Sigmoid colon (tissue), 7 donors: Measurements from ENCODE around the gene HEXB. TPM values are rescaled to one million over a fixed set of nuclear protein-coding genes. Genes with fewer than 3 reads are reported as not detected.
"Not testable (repeated sequence)": the region's sequence is repeated elsewhere in the genome, so short reads cannot be mapped to it uniquely, and the experiment has no call there.

Experiments used
- DNase-seq: peaks from one replicate; pipeline ENCODE4 v3.0.0-alpha.2; 2019
- H3K27ac ChIP-seq, 4 donors: fragments of 200-600 bp; sonication (generic); one replicate each; pipeline ENCODE4 v1.5.1; 2016 to 2019; ENCODE audit warnings: mild to moderate bottlenecking in 1 of 4
- H3K27me3 ChIP-seq, 3 donors: fragments of 200-600 bp; sonication (generic); one replicate each; pipeline ENCODE4 v1.5.1; 2019; ENCODE audit warnings: mild to moderate bottlenecking in 1 of 3
- H3K36me3 ChIP-seq, 4 donors: fragments of 200-600 bp; sonication (generic); one replicate each; pipeline ENCODE4 v1.5.1; 2016 to 2019
- H3K4me1 ChIP-seq, 4 donors: fragments of 200-600 bp; sonication (generic); one replicate each; pipeline ENCODE4 v1.5.1; 2017 to 2019
- H3K4me3 ChIP-seq, 4 donors: fragments of 200-600 bp; sonication (generic); one replicate each; pipeline ENCODE4 v1.5.1; 2017 to 2019; ENCODE audit warnings: mild to moderate bottlenecking in 2 of 4, moderate library complexity in 1 of 4
- H3K9me3 ChIP-seq, 4 donors: fragments of 200-600 bp in 3 of 4; sonication (generic) in 3 of 4; one replicate each; pipeline versions ENCODE4 v1.5.1 to v1.6.1; 2013 to 2019
- EP300 ChIP-seq, 4 donors: sonication (generic); formaldehyde crosslinking; IDR thresholded peaks; one replicate each; pipeline ENCODE4 v1.6.1; 2017; ENCODE audit warnings: antibody characterized with exemption in 4 of 4
- POLR2A ChIP-seq, 2 donors: fragments of 450-650 bp; IDR thresholded peaks; one replicate each; pipeline ENCODE4 v1.6.1; 2016; ENCODE audit warnings: antibody characterized with exemption in 2 of 2, mild to moderate bottlenecking in 2 of 2, moderate library complexity in 2 of 2
- POLR2AphosphoS5 ChIP-seq, 4 donors: sonication (generic); formaldehyde crosslinking; IDR thresholded peaks; one replicate each; pipeline ENCODE4 v1.6.1; 2017; ENCODE audit warnings: antibody characterized with exemption in 4 of 4
- WGBS, 2 donors: extraction: QIAGEN DNeasy Blood & Tissue Kit; methylation state at CpG; one replicate each; pipeline ENCODE4 v1.1.7; 2013; 5-methylcytosine and 5-hydroxymethylcytosine counted together
- intact Hi-C: fragments of 100-400 bp; cut with DNase I; formaldehyde crosslinking; loops from one replicate; pipeline ENCODE4 v1.15.1; 2023
- polyA plus RNA-seq, 3 donors: library from polyadenylated mRNA; stranded (reverse); fragments of 200-250 nt; gene quantifications; one replicate each; pipeline ENCODE4 v1.2.3, GENCODE V29; 2013
- total RNA-seq, 4 donors: library from RNA; depleted of rRNA; stranded (reverse); fragments of >200 nt; gene quantifications; one replicate each; pipeline ENCODE4 v1.1.0, GENCODE V29; 2016
- TF ChIP-seq, protein P1 (sequence below), 4 experiments: fragments of 450-650 bp in 3 of 4; fragments of 200-600 bp in 1 of 4; IDR thresholded peaks; one replicate each; pipeline ENCODE4 v1.5.1; 2016 to 2019; ENCODE audit warnings: antibody characterized with exemption in 4 of 4, mild to moderate bottlenecking in 3 of 4, moderate library complexity in 2 of 4
- donor health status: healthy with polysubstance abuse.
- donor health status: Bipolar disorder and iron deficiency.
- donor health status: healthy.

Gene HEXB
- total and polyA plus RNA-seq, 7 donors, result 51.7 to 132 (median 95.7) TPM

DNA sequence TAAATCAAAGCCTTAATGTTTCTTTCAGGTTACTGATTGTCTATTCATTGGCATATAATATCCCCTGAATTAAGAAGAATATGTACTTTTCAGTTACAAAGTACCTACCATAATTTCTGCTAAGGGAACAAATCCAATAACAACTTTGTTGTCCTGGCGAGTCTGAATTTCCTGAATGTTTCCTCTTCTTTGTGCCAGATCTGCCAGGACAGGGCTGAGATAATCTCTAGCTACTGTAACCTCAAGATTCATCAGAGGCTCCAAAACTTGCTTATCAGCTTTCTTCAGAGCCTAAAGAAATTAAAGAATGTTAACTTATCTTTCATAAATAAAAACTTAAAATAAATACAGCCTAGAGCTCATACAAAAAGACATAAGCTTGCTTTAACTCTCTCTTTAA lies 37.2 kb downstream of the HEXB start:
- intact Hi-C loops, result no loop called here
- DNase-seq, result no peak
- 17 to 65% methylated on average over 1 of the region's 1 CpG for WGBS, 2 donors
- no peaks in the 10 kb centered on the region for H3K9me3 ChIP-seq
- peaks cover 8 to 97% (median 39%) of the 10 kb centered on the region in 4 donors for H3K36me3 ChIP-seq
- no peaks in the 10 kb centered on the region for H3K27me3 ChIP-seq
- TF ChIP-seq POLR2A (IDR thresholded peaks at IDR 0.05), result no peak
- no peak for TF ChIP-seq POLR2AphosphoS5 (IDR thresholded peaks at IDR 0.05)
- no peak for TF ChIP-seq EP300 (IDR thresholded peaks at IDR 0.05)
- H3K27ac ChIP-seq, result no peak overlapping the region
- no peak overlapping the region for H3K4me3 ChIP-seq
- H3K4me1 ChIP-seq, result no peaks in the 10 kb centered on the region

DNA sequence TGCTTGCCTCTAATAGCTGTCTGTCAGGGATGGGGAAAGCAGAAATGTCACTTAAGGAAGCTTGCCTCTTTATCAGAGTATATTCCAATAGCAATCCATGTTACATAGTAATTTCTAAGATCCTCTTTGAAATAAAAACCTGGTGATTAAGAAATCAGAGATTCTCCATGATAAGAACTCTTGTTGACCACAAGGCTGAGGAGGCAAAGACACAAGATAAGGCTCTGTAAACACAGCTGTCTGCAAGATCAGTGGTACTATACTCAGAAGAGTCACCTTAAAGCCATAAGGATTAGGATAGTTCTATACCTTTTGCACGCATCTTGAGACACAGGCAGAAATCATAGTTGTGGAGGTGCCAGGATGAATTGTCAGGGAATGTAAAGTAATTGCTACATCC lies 40.3 kb downstream of the HEXB start:
- Histone ChIP-seq H3K4me1 (no peaks in the 10 kb centered on the region), H3K9me3 (no peaks in the 10 kb centered on the region), H3K4me3 (no peak overlapping the region), H3K27ac (no peak overlapping the region), H3K27me3 (no peaks in the 10 kb centered on the region), H3K36me3 (peaks cover 3 to 100% (median 34%) of the 10 kb centered on the region in 4 donors)
- TF ChIP-seq POLR2AphosphoS5 (IDR thresholded peaks at IDR 0.05) (no peak), EP300 (IDR thresholded peaks at IDR 0.05) (no peak), POLR2A (IDR thresholded peaks at IDR 0.05) (no peak)
- TF ChIP-seq, protein P1, sequence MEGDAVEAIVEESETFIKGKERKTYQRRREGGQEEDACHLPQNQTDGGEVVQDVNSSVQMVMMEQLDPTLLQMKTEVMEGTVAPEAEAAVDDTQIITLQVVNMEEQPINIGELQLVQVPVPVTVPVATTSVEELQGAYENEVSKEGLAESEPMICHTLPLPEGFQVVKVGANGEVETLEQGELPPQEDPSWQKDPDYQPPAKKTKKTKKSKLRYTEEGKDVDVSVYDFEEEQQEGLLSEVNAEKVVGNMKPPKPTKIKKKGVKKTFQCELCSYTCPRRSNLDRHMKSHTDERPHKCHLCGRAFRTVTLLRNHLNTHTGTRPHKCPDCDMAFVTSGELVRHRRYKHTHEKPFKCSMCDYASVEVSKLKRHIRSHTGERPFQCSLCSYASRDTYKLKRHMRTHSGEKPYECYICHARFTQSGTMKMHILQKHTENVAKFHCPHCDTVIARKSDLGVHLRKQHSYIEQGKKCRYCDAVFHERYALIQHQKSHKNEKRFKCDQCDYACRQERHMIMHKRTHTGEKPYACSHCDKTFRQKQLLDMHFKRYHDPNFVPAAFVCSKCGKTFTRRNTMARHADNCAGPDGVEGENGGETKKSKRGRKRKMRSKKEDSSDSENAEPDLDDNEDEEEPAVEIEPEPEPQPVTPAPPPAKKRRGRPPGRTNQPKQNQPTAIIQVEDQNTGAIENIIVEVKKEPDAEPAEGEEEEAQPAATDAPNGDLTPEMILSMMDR (IDR thresholded peaks at IDR 0.05), result no peak
- intact Hi-C loops, result no loop called here
- WGBS, 2 donors, result 95 to 97% methylated on average over 1 of the region's 1 CpG
- DNase-seq, result no peak

DNA sequence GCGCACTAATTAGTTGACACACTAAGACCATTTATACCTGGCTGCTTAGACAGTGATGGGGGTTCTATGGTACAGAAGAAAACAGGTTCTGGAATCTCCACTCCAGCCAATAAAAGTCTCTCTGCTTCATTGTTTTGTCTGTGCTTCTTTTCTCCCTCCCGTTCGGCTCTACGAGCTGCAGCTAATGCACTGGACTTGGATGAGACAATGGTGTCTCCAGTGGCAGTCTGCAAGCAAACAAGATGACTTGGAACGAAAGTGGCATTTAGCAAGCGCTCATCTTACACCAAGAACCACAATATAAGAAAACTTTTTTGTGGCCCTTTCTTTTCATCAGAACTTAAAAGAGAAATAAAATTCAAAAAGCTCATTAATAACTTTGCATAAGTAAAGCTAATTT lies 51.7 kb downstream of the HEXB start:
- Histone ChIP-seq H3K9me3 (no peaks in the 10 kb centered on the region), H3K27ac (no peak overlapping the region), H3K4me1 (no peaks in the 10 kb centered on the region), H3K27me3 (no peaks in the 10 kb centered on the region), H3K36me3 (peaks cover 0 to 92% (median 29%) of the 10 kb centered on the region in 4 donors), H3K4me3 (no peak overlapping the region)
- no peak for TF ChIP-seq EP300 (IDR thresholded peaks at IDR 0.05)
- TF ChIP-seq POLR2A (IDR thresholded peaks at IDR 0.05), result no peak
- TF ChIP-seq POLR2AphosphoS5 (IDR thresholded peaks at IDR 0.05), result no peak
- TF ChIP-seq, protein P1 (IDR thresholded peaks at IDR 0.05), result no peak
- WGBS, 2 donors, result 94 to 98% methylated on average over 6 of the region's 6 CpGs
- intact Hi-C loops, result no loop called here
- DNase-seq, result no peak

DNA sequence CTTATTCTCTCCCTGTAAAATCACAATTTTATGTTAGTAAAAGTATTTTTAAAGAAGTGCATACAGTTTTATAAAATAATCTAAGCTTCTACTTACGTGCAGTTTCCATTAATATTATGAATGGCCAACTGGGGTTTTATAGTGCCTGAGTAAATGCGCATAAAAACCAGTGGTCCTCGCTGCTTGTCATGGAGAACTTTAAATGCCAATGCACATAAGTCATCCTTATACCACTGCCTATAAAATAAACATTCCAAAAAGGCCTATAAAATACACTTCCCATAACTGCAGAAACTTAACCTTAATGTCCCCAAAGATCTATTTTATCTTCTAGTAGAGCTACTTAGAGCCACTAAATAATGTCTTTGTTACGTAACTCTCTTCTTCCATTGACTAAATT lies 53.4 kb downstream of the HEXB start:
- no peak for DNase-seq
- intact Hi-C loops, result no loop called here
- H3K27me3 ChIP-seq, result no peaks in the 10 kb centered on the region
- TF ChIP-seq POLR2A (IDR thresholded peaks at IDR 0.05), result no peak
- no peak for TF ChIP-seq EP300 (IDR thresholded peaks at IDR 0.05)
- TF ChIP-seq, protein P1 (IDR thresholded peaks at IDR 0.05), result no peak
- no peak for TF ChIP-seq POLR2AphosphoS5 (IDR thresholded peaks at IDR 0.05)
- no peak overlapping the region for H3K27ac ChIP-seq
- H3K4me3 ChIP-seq, result no peak overlapping the region
- no peaks in the 10 kb centered on the region for H3K9me3 ChIP-seq
- no peaks in the 10 kb centered on the region for H3K4me1 ChIP-seq
- H3K36me3 ChIP-seq, result peaks cover 0 to 83% (median 27%) of the 10 kb centered on the region in 4 donors
- 92 to 97% methylated on average over 4 of the region's 4 CpGs for WGBS, 2 donors

DNA sequence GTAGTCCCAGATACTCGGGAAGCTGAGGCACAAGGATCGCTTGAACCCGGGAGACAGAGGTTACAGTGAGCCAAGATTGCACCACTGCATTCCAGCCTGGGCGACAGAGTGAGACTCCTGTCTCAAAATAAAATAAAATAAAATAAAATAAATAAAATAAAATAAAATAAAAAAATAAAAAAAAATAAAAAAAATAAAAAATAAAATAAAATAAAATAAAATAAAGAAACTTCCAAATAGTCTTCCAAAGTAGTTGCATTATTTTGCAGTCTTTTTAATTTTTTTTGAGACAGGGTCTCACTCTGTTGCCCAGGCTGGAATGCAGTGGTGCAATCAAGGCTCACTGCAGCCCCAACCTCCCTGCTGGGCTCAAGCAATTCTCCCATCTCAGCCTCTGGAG lies 63.7 kb downstream of the HEXB start:
- H3K27me3 ChIP-seq, H3K9me3 ChIP-seq, H3K27ac ChIP-seq, DNase-seq, H3K4me3 ChIP-seq, H3K4me1 ChIP-seq, intact Hi-C loops: not testable (repeated sequence)
- peaks cover 3 to 84% (median 30%) of the 10 kb centered on the region in 4 donors for H3K36me3 ChIP-seq
- WGBS, 2 donors, result 96% methylated on average over 4 of the region's 4 CpGs

DNA sequence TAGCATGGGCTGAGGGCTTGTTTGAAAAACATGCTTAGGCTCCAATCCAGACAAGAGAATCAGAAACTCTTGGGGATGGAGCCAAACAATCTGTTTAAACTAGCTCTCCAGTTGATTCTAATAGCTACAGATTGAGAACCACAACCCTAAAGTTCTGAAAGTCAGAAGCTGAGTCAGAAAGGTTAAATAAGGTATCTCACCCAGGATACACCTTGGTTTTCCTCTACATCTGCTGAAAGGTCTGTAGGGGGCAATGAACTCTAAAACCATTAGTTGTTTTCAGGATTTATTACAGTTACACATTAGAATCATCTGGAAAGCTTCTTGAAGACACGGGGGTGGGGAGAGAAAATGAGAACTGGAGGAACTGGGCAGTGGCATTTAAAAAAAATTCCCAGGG lies 76.2 kb downstream of the HEXB start:
- peaks cover 0 to 67% (median 7%) of the 10 kb centered on the region in 4 donors for H3K36me3 ChIP-seq
- WGBS, 2 donors, result 82 to 93% methylated on average over 1 of the region's 1 CpG
- peaks cover 0 to 32% (median 18%) of the 10 kb centered on the region in 4 donors for H3K4me1 ChIP-seq
- DNase-seq, result no peak
- peak overlapping the region in 1 of 4 donors; percentile 32 for H3K27ac ChIP-seq
- H3K4me3 ChIP-seq, result no peak overlapping the region
- no peaks in the 10 kb centered on the region for H3K27me3 ChIP-seq
- TF ChIP-seq EP300 (IDR thresholded peaks at IDR 0.05) (no peak), POLR2AphosphoS5 (IDR thresholded peaks at IDR 0.05) (no peak), POLR2A (IDR thresholded peaks at IDR 0.05) (no peak)
- TF ChIP-seq, protein P1 (IDR thresholded peaks at IDR 0.05), result no peak
- no peaks in the 10 kb centered on the region for H3K9me3 ChIP-seq
- intact Hi-C loops, result loop anchor here (10.0 kb wide), 1 partner anchor 154 kb away; no protein-coding TSS in a partner anchor
